ENCODE data around the gene MUC5AC. TPM values are rescaled to one million over a fixed set of nuclear protein-coding genes. Genes with fewer than 3 reads are reported as not detected.

MUC5AC gene
- total RNA-seq, 2 donors from 2014 or later: not detected

- peak; percentile 69 for DNase-seq (ENCODE audit: low spot score)
- intact Hi-C loops (cut with DNase I): no loop called here
Measured at GRCh38 chr11:1228101-1228821, 70.5 kb downstream of the MUC5AC start.

- intact Hi-C loops (cut with DNase I): no loop called here
- peak; percentile 78 for DNase-seq (ENCODE audit: low spot score)
Measured at GRCh38 chr11:1228921-1229451, 71.2 kb downstream of the MUC5AC start.

GRCh38 chr11:1229471-1230120 lies 71.8 kb downstream of the MUC5AC start:
- DNase-seq (ENCODE audit: low spot score): peak; percentile 74

GRCh38 chr11:1230121-1230455 lies 72.3 kb downstream of the MUC5AC start:
- intact Hi-C loops (cut with DNase I): no loop called here
- DNase-seq (ENCODE audit: low spot score): peak; percentile 79

More at GRCh38 chr11:1229471-1230120, 71.8 kb downstream of the MUC5AC start:
- intact Hi-C loops (cut with DNase I): no loop called here

GRCh38 chr11:1230456-1231395 lies 73.0 kb downstream of the MUC5AC start:
- intact Hi-C loops (cut with DNase I): no loop called here

GRCh38 chr11:1231396-1232020 lies 73.8 kb downstream of the MUC5AC start:
- intact Hi-C loops (cut with DNase I): loop anchor here in 1 of 2 donors (2.0 kb wide), 1 partner anchor 49 kb away; no protein-coding TSS in a partner anchor
- peak; percentile 73 for DNase-seq (ENCODE audit: low spot score)

More at GRCh38 chr11:1230456-1231395, 73.0 kb downstream of the MUC5AC start:
- peak; percentile 76 for DNase-seq (ENCODE audit: low spot score)

- intact Hi-C loops (cut with DNase I): loop anchor here in 1 of 2 donors (2.0 kb wide), 1 partner anchor 49 kb away; no protein-coding TSS in a partner anchor
- DNase-seq (ENCODE audit: low spot score): peak; percentile 78
Measured at GRCh38 chr11:1232021-1232882, 74.5 kb downstream of the MUC5AC start.

- intact Hi-C loops (cut with DNase I): loop anchor here in 1 of 2 donors (2.0 kb wide), 1 partner anchor 48 kb away; no protein-coding TSS in a partner anchor
- DNase-seq (ENCODE audit: low spot score): peak; percentile 75
Measured at GRCh38 chr11:1232883-1233321, 75.1 kb downstream of the MUC5AC start.

GRCh38 chr11:1233351-1234053 lies 75.7 kb downstream of the MUC5AC start:
- intact Hi-C loops (cut with DNase I): loop anchor here in 1 of 2 donors (2.0 kb wide), 1 partner anchor 47 kb away; no protein-coding TSS in a partner anchor
- DNase-seq (ENCODE audit: low spot score): no peak

GRCh38 chr11:1234054-1234720 lies 76.4 kb downstream of the MUC5AC start:
- intact Hi-C loops (cut with DNase I): no loop called here

GRCh38 chr11:1234771-1235305 lies 77.1 kb downstream of the MUC5AC start:
- DNase-seq (ENCODE audit: low spot score): peak; percentile 75
- intact Hi-C loops (cut with DNase I): no loop called here

More at GRCh38 chr11:1234054-1234720, 76.4 kb downstream of the MUC5AC start:
- DNase-seq (ENCODE audit: low spot score): peak; percentile 77

GRCh38 chr11:1235306-1235900 lies 77.7 kb downstream of the MUC5AC start:
- peak; percentile 72 for DNase-seq (ENCODE audit: low spot score)

GRCh38 chr11:1235901-1236315 lies 78.2 kb downstream of the MUC5AC start:
- intact Hi-C loops (cut with DNase I): no loop called here
- peak; percentile 64 for DNase-seq (ENCODE audit: low spot score)

More at GRCh38 chr11:1235306-1235900, 77.7 kb downstream of the MUC5AC start:
- intact Hi-C loops (cut with DNase I): no loop called here

GRCh38 chr11:1236316-1237127 lies 78.8 kb downstream of the MUC5AC start:
- intact Hi-C loops (cut with DNase I): no loop called here
- DNase-seq (ENCODE audit: low spot score): peak; percentile 79

- intact Hi-C loops (cut with DNase I): no loop called here
Measured at GRCh38 chr11:1237128-1237580, 79.4 kb downstream of the MUC5AC start.

More at GRCh38 chr11:1237128-1237580, 79.4 kb downstream of the MUC5AC start:
- peak; percentile 74 for DNase-seq (ENCODE audit: low spot score)
